ENCODE results near the gene AQP12B.
A peak's percentile ranks its signal among the peaks of the same experiment; 100 is the strongest.

The AQP12B gene

DNA sequence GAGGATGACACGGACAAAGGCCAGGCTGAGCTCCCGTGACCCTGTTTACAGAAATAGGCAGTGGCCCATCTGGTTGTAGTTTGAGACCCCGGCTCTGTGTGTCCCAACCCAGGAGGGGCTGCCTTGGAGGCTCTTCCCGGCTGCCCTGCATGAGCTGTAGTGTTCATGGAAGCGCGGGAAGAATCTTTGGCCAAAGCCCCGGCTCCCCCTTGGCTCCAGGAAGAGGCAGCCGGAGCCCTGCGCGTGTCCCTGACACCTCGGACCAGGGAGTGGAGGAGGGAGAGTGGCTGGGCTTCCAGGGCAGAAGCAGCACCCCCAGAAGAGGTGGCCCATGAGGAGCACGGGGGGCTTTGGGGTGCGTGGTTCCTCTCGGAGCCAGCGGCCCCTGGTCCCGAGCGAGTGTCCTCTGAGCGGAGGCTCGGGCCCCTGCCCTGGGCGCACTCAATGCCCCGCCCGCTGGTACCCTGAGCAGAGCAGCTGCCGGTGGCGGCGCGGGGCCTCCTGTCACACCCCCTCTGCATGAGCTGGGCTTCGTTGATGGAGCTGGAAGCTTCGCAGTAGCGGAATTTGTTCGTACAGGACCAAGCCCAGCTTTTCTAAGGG, 35.7 kb downstream of the AQP12B start:
- no peak for DNase-seq

GRCh38 chr2:240646176-240646899, 36.3 kb downstream of the AQP12B start:
- no peak for DNase-seq

DNA sequence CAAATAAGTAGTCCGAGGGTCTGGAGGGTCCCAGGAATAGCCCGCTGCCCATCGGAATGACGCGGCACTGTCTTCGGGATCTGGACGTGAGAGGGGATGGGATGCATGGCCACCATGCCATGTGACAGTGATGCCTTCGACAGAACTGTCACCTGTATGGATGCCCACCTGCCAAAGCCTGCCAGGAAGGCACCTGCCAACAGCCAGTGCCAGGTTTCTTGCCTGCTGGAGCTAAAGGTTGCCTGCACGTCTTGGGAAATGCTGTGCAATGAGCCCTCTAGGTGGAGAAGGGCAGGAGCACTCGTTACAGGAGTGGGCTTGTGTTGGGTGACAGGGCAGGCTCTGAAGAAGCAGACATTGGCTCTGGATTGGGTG, 36.9 kb downstream of the AQP12B start:
- no peak for DNase-seq

- no peak for DNase-seq
These were observed 37.3 kb downstream of the AQP12B start for GRCh38 chr2:240645346-240645745.

- DNase-seq = no peak
These were observed 37.8 kb downstream of the AQP12B start for GRCh38 chr2:240644859-240645301.

DNA sequence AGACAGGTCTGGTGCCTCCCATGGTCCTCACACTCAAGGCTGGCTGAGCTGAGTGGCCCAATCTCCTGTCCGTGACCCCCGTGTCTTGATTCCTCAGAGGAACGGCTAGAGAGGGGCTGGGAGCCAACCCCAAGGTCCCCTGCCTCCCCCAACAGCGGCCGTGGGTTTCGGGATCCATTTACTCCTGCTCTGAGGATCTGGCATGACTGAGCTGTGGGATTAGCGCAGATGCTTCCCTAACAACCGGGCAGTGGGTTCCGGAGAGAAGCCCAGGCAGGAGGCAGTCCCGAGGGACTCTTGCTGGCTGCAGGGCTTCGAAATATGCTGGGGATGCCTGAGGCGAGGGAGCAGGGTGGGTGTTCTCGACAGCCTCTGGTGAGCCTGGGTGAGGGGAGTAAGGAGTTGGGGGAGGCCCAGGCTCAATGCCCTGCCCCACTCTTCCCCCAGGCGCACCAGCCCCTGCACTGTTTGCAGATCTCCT, 38.5 kb downstream of the AQP12B start:
- no peak for DNase-seq

- no peak for DNase-seq
These were observed 38.9 kb downstream of the AQP12B start for GRCh38 chr2:240643811-240644150.

GRCh38 chr2:240643093-240643810, 39.4 kb downstream of the AQP12B start:
- DNase-seq = no peak

GRCh38 chr2:240642806-240643092, 39.9 kb downstream of the AQP12B start:
- no peak for DNase-seq

DNA sequence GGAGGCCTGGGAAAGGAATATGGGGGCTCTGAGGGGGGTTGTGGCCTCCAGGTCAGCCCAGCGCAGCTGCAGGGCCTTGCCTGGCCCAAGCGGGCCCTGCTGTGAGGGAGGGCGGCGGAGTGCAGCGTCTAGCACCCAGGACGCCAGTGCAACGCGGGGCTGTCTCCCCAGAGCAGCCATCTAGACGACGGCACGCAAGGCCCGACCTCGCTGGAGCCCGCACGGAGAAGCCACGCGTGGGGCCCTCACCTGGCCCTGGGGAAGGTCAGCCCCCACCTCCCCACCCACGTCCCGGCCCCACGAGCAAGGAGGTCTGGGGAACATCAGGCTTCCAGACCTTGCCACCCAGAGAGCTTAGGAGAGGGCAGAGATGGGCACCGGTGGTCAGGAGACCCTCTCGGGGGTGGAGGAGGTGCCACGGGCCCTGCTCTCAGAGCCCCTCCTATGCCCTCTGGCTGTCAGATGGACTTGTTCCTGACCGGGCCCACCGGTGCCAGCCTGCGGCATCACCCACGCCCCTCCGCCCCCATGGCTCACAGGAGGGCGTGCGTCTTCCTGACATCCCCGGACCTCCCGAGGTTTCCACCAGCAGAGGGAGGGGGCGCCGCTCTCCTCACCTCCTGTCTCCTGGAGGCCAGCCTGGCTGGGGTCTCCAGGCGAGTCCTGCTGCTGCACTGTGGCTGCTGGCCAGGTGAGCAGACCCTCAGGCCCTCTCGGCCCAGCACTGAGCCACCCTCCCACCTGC, 40.5 kb downstream of the AQP12B start:
- no peak for DNase-seq

- DNase-seq = peak; percentile 18
These were observed 41.7 kb downstream of the AQP12B start for GRCh38 chr2:240640939-240641338.

GRCh38 chr2:240639566-240639965, 43.1 kb downstream of the AQP12B start:
- DNase-seq = no peak

DNA sequence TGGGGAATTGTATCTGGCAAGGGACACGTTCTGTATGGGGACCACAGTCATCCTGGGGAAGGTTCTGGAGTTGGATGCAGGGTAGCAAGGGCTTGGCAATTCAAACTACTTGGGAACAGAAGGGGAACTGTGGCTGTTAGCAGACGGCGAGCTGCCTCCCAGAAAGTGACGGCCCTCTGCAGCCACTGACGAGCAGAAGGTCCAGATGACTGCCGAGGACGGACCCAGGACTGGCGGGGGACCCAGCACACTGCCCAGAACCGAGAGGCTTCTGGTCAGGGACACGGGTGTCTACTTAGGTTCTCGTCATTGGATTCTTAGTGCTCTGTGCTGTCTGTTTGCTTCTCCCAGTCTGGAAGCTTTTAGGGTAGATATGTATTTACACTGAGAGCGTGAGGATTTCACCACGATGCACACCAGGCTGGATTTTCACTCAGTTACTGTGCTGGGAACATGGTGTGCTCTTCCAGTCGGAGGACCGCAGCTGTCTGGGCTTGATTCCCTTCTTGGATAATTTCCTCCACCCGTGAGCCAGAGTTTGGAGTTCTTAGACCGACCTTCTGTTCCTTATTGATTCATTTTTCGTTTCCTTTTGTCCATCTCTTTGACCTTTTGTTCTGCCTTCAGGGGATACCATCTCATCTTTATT, 44.0 kb downstream of the AQP12B start:
- DNase-seq = no peak

DNA sequence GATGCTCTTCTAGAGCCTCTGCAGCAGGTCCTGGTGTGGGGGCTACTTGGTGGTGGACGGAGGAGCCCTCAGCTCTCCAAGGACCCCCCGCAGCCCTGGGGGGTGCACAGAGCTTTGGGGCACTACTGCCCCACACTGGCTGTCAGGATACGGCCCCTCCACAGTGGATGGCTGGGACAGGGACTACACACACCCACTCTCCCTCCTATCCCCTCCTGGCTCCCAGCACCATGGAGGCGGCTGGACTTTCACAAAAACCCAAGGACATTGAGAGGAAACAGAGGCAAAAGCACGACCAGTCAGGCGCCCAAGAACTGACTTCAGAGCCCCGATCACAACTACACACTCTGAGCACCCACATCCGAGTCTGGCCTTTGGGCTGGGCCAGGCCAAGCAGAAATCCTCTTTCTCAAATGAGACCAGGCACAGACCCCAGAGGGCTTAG, 44.8 kb downstream of the AQP12B start:
- DNase-seq = no peak

- DNase-seq = no peak
These were observed 45.4 kb downstream of the AQP12B start for GRCh38 chr2:240637116-240637900.

DNA sequence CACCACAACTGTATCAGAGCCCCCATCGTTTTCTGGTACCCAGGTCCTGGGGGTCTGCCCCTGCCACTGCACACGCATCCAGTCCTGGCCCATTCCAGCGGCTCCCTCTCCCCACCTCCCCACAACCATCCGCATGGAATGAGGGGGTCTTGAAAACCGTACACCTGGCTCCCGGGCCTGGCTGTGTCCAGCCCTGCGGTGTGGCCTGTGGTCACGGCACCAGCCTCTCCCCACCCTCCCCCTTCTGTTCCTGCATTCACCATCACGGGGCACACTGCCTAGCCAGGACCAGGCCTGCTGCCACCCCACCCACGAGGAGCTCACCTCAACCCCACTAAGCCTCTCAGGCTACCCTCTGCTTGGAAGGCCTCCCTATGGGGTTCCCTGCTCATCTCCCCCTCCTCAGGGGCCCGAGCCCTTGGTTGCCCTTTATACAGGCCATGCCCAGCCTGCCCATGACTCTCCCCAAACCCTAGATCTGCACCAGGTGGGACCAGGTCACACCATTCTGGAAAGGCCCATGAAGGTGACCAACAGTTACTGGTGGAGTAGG, 46.0 kb downstream of the AQP12B start:
- no peak for DNase-seq

DNA sequence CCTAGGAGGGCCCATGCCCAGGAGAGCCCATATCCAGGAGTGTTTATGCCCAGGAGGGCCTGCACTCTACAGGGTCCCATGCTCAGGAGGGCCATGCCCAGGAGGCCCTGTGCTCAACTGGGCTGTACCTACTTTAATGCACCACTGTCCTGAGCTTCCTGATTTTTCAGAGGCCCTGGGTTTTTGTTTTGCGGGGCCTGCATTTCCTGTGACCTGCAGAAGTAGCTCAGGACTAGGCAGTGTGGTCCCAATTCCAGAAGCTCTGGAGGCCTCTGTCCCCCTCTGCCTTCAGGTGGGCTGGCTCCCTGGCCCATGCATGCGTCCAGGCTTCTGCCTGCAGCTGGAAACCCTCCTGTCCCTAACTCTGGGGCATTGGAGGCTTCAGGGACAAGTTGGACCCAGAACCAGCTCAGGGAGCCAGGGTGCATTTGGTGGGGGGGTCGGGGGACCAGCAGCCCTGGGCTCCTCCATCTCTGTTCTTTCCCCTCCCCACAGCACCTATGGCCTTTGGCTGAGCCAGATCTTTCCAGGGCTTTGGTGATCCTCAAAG, 46.6 kb downstream of the AQP12B start:
- DNase-seq = no peak

- no peak for DNase-seq
These were observed 47.3 kb downstream of the AQP12B start for GRCh38 chr2:240635121-240635997.

- no peak for DNase-seq
These were observed 50.4 kb downstream of the AQP12B start for GRCh38 chr2:240632306-240632721.

DNA sequence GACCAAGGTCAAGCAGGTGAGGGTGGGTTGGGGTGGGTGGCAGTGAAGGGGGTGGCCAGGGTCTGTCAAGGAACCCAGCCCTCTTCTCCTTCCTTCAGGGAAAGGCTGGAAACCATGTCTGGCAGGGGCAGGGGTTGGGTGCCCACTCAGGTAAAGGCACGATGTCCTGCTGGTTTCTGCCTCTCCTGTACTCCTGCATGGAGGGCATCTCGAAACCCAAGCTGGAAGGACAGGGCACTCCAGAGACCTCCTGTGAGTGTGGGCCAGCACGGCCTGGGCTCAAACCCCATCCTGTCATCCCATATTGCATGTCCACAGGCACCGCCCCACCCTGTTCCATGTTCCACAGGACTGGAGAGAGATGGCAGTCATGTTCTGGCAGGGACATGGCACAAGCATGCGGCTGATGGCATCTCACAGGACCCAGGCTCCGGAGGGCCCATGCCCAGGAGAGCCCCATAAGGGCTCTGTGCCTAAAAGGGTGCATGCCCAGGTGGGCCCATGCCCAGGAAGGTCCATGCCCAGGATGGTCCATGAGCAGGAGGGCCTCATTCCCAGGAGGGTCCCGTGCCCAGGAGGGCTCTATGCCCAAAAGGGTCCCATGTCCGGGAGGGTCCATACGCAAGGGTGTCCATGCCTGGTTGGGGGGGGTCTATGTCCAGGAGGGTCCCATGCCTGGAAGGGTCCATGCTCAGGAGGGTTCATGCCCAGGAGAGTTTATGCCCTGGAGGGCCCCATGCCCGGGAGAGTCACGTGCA, 51.0 kb downstream of the AQP12B start:
- no peak for DNase-seq
